HL-60 (cell line): Measurements from ENCODE around the gene S1PR1.
"Not testable (repeated sequence)": the region's sequence is repeated elsewhere in the genome, so short reads cannot be mapped to it uniquely, and the experiment has no call there.

ENCODE experiments used
- DNase-seq, 2 experiments: peaks; one replicate each; pipeline ENCODE4 v3.0.0-alpha.2; 2010 to 2020; ENCODE audit warnings: low read depth in 1 of 2, low spot score in 1 of 2
- H3K27ac ChIP-seq: fragments of 250-450 bp; sonication (Bioruptor Pico); replicated peaks from 2 replicates; pipeline ENCODE4 v1.5.1; 2020; ENCODE audit warnings: mild to moderate bottlenecking, moderate library complexity
- H3K27me3 ChIP-seq: fragments of 250-450 bp; sonication (Bioruptor Pico); 2 replicates; pipeline ENCODE4 v1.5.1; 2021; ENCODE audit warnings: mild to moderate bottlenecking, moderate library complexity; ENCODE audit not compliant: insufficient read depth, poor library complexity, severe bottlenecking
- H3K4me3 ChIP-seq: replicated peaks from 2 replicates; pipeline ENCODE4 v1.5.1; 2011; ENCODE audit warnings: mild to moderate bottlenecking, control low read depth, low read length; ENCODE audit not compliant: insufficient read depth
- CTCF ChIP-seq: IDR thresholded peaks from one replicate; pipeline ENCODE4 v1.5.1; 2011; ENCODE audit warnings: low read length, control low read depth, inconsistent platforms; ENCODE audit not compliant: insufficient read depth
- GABPA ChIP-seq: IDR thresholded peaks from 2 replicates; pipeline ENCODE4 v1.6.1; 2012; ENCODE audit warnings: low read depth
- POLR2AphosphoS5 ChIP-seq: IDR thresholded peaks from 2 replicates; pipeline ENCODE4 v1.6.1; 2012; ENCODE audit warnings: low read depth
- SPI1 ChIP-seq: IDR thresholded peaks from 2 replicates; pipeline ENCODE4 v1.6.1; 2012; ENCODE audit warnings: low read depth, mild to moderate bottlenecking, borderline replicate concordance
- TF ChIP-seq, protein P1 (sequence below): IDR thresholded peaks from 2 replicates; pipeline ENCODE4 v1.6.1; 2012; ENCODE audit warnings: low read depth; ENCODE audit not compliant: insufficient replicate concordance

The S1PR1 gene

GRCh38 chr1:101221945-101222429 lies 14.8 kb upstream of the S1PR1 start:
- Histone ChIP-seq H3K27me3 (no peaks in the 10 kb centered on the region), H3K4me3 (no peak overlapping the region), H3K27ac (no peak overlapping the region)
- DNase-seq: no peak
- TF ChIP-seq SPI1: no peak
- no peak for TF ChIP-seq GABPA
- TF ChIP-seq CTCF: no peak
- TF ChIP-seq POLR2AphosphoS5: no peak
- TF ChIP-seq, protein P1, sequence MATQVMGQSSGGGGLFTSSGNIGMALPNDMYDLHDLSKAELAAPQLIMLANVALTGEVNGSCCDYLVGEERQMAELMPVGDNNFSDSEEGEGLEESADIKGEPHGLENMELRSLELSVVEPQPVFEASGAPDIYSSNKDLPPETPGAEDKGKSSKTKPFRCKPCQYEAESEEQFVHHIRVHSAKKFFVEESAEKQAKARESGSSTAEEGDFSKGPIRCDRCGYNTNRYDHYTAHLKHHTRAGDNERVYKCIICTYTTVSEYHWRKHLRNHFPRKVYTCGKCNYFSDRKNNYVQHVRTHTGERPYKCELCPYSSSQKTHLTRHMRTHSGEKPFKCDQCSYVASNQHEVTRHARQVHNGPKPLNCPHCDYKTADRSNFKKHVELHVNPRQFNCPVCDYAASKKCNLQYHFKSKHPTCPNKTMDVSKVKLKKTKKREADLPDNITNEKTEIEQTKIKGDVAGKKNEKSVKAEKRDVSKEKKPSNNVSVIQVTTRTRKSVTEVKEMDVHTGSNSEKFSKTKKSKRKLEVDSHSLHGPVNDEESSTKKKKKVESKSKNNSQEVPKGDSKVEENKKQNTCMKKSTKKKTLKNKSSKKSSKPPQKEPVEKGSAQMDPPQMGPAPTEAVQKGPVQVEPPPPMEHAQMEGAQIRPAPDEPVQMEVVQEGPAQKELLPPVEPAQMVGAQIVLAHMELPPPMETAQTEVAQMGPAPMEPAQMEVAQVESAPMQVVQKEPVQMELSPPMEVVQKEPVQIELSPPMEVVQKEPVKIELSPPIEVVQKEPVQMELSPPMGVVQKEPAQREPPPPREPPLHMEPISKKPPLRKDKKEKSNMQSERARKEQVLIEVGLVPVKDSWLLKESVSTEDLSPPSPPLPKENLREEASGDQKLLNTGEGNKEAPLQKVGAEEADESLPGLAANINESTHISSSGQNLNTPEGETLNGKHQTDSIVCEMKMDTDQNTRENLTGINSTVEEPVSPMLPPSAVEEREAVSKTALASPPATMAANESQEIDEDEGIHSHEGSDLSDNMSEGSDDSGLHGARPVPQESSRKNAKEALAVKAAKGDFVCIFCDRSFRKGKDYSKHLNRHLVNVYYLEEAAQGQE: no peak

GRCh38 chr1:101227837-101228236 lies 9.0 kb upstream of the S1PR1 start:
- TF ChIP-seq SPI1 (no peak), CTCF (no peak), GABPA (no peak), POLR2AphosphoS5 (no peak)
- TF ChIP-seq, protein P1: no peak
- Histone ChIP-seq H3K4me3 (no peak overlapping the region), H3K27me3 (no peaks in the 10 kb centered on the region), H3K27ac (no peak overlapping the region)
- no peak for DNase-seq

DNA sequence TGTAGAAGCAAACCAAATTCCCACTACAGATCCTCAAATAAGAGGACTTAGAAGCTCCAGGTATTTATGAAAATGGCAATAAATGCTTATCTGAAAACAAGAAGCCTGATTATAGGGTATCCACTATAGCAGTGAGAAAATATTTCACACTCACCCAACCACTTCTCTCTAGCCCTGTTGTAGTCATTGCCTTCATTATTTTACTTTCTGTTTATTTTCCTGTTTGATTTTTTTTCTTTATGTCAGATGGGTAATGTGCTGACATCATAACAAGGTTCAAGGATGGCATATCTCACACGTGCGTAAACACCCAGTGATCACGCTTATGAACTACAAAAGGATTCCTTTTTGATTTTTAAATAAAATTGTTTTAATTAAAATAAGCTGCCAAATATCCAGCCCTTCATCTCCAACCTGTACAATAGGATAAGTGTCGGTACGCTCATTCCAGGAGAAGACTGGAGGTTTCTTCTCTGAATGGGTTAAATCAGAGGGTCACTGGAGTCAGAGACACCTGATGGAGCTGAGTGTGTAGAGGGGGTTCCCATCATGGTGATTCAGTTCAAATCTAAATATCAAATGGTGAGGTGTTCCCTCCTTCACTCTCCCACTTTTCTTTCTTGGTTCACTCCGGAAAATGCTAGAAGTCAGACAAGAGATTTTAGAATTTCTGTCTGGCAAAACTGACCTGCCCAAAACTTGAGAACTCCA lies 8.2 kb upstream of the S1PR1 start:
- Histone ChIP-seq H3K27ac (no peak overlapping the region), H3K4me3 (no peak overlapping the region), H3K27me3 (no peaks in the 10 kb centered on the region)
- DNase-seq: no peak
- TF ChIP-seq, protein P1: no peak
- TF ChIP-seq CTCF (no peak), GABPA (no peak), POLR2AphosphoS5 (no peak), SPI1 (no peak)

DNA sequence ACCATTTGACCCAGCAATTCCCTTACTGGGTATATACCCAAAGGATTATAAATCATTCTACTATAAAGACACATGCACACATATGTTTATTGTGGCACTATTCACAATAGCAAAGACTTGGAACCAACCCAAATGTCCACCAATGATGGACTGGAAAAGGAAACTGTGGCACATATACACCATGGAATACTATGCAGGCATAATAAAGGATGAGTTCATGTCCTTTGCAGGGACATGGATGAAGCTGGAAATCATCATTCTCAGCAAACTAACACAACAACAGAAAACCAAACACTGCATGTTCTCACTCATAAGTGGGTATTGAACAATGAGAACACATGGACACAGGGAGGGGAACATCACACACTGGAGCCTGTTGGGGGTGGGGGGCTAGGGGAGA lies 4.6 kb upstream of the S1PR1 start:
- not testable (repeated sequence) for H3K27ac ChIP-seq, H3K4me3 ChIP-seq, DNase-seq
- H3K27me3 ChIP-seq: peaks cover 10% of the 10 kb centered on the region
